ENCODE data around the gene SLC12A7.

GRCh38 chr5:1103093-1103492, 8.8 kb downstream of the SLC12A7 start:
- TF ChIP-seq ZNF274 (IDR thresholded peaks at IDR 0.05; ENCODE audit: low read depth, low read length) = no peak
- no peak for TF ChIP-seq YY1 (IDR thresholded peaks at IDR 0.05; ENCODE audit: insufficient read depth, insufficient read length)

Measured in NT2/D1 (cell line).